ENCODE results near the gene NOP53. TPM values are rescaled to one million over a fixed set of nuclear protein-coding genes. Genes with fewer than 3 reads are reported as not detected.

NOP53 gene
- total and polyA plus RNA-seq, 9 of the 15 experiments (the other 6 are each of a cell fraction or from before 2014, with no cell fraction given): 6.5 to 274 (median 145) TPM

- intact Hi-C loops (cut with micrococcal nuclease): no loop called here
- Histone ChIP-seq H3K9me1 (ENCODE audit: control insufficient read depth, insufficient read depth, low read length) (no peaks in the 10 kb centered on the region), H3K27ac (ENCODE audit: extremely low read depth, low read depth, low read length) (no peak overlapping the region), H3K9me3 (replicated peaks; ENCODE audit: control insufficient read depth, insufficient read depth, low read depth, low read length) (peaks cover 8% of the 10 kb centered on the region; the same call in 1 of the 2 replicates), H3K27me3 (ENCODE audit: control insufficient read depth in 2 of 2, insufficient read depth in 2 of 2, low read length in 2 of 2) (peaks cover under 1 to 2% of the 10 kb centered on the region in 2 experiments; a peak in 4 of 5 replicates), H3K4me2 (ENCODE audit: insufficient read depth, low read length) (no peak overlapping the region), H3K79me2 (ENCODE audit: control insufficient read depth, insufficient read depth, low read length) (no peaks in the 10 kb centered on the region), H4K20me1 (replicated peaks; ENCODE audit: control insufficient read depth, insufficient read depth, low read length) (no peaks in the 10 kb centered on the region), H2AFZ (ENCODE audit: low read depth, low read length) (no peak overlapping the region), H3K4me3 (no peak overlapping the region), H3K9ac (ENCODE audit: insufficient read depth in 1 of 2, low read depth in 2 of 2, low read length in 2 of 2) (no peak overlapping the region), H3K36me3 (ENCODE audit: control insufficient read depth, insufficient read depth, low read length) (no peaks in the 10 kb centered on the region), H3K4me1 (replicated peaks in 1 of 2; ENCODE audit: control insufficient read depth in 2 of 2, insufficient read depth in 2 of 2, low read length in 2 of 2) (no peaks in the 10 kb centered on the region; a peak in 1 of 5 replicates)
- CTCF ChIA-PET (ENCODE audit: low intra/inter-chr PET ratio): no interaction called here
- 20% methylated on average over 1 of the region's 1 CpG for WGBS (ENCODE audit: insufficient coverage, low coverage, missing lambda C conversion rate)
- POLR2A ChIA-PET: no interaction called here
- no peak for DNase-seq (ENCODE audit: extremely low read depth in 1 of 4, low spot score in 3 of 4)
- FAIRE-seq: no peak
- no TSS peak for BruUV-seq (replicated peaks)
- ATAC-seq: no peak
- TF ChIP-seq ELF4 (CRISPR knock-in tag; IDR thresholded peaks at IDR 0.05): no peak
- 0 out of 2 replicates have a peak, but pooled peaks have one; percentile 21 for TF ChIP-seq SMARCA5 (IDR thresholded peaks at IDR 0.05)
- peak; percentile 99 for TF ChIP-seq ZNF146 (CRISPR knock-in tag; IDR thresholded peaks at IDR 0.05; ENCODE audit: unreplicated experiment)
- TF ChIP-seq, protein P1, sequence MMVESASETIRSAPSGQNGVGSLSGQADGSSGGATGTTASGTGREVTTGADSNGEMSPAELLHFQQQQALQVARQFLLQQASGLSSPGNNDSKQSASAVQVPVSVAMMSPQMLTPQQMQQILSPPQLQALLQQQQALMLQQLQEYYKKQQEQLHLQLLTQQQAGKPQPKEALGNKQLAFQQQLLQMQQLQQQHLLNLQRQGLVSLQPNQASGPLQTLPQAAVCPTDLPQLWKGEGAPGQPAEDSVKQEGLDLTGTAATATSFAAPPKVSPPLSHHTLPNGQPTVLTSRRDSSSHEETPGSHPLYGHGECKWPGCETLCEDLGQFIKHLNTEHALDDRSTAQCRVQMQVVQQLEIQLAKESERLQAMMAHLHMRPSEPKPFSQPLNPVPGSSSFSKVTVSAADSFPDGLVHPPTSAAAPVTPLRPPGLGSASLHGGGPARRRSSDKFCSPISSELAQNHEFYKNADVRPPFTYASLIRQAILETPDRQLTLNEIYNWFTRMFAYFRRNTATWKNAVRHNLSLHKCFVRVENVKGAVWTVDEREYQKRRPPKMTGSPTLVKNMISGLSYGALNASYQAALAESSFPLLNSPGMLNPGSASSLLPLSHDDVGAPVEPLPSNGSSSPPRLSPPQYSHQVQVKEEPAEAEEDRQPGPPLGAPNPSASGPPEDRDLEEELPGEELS (CRISPR knock-in tag; IDR thresholded peaks at IDR 0.05; ENCODE audit: borderline replicate concordance): no peak
- no peak for TF ChIP-seq STAT5B (CRISPR knock-in tag; IDR thresholded peaks at IDR 0.05)
- no peak for TF ChIP-seq KAT7 (CRISPR knock-in tag; IDR thresholded peaks at IDR 0.05; ENCODE audit: borderline replicate concordance)
- TF ChIP-seq RBM25 (IDR thresholded peaks at IDR 0.05; ENCODE audit: low read depth, low read length, severe bottlenecking): peak; percentile 93
- TF ChIP-seq, protein P2, sequence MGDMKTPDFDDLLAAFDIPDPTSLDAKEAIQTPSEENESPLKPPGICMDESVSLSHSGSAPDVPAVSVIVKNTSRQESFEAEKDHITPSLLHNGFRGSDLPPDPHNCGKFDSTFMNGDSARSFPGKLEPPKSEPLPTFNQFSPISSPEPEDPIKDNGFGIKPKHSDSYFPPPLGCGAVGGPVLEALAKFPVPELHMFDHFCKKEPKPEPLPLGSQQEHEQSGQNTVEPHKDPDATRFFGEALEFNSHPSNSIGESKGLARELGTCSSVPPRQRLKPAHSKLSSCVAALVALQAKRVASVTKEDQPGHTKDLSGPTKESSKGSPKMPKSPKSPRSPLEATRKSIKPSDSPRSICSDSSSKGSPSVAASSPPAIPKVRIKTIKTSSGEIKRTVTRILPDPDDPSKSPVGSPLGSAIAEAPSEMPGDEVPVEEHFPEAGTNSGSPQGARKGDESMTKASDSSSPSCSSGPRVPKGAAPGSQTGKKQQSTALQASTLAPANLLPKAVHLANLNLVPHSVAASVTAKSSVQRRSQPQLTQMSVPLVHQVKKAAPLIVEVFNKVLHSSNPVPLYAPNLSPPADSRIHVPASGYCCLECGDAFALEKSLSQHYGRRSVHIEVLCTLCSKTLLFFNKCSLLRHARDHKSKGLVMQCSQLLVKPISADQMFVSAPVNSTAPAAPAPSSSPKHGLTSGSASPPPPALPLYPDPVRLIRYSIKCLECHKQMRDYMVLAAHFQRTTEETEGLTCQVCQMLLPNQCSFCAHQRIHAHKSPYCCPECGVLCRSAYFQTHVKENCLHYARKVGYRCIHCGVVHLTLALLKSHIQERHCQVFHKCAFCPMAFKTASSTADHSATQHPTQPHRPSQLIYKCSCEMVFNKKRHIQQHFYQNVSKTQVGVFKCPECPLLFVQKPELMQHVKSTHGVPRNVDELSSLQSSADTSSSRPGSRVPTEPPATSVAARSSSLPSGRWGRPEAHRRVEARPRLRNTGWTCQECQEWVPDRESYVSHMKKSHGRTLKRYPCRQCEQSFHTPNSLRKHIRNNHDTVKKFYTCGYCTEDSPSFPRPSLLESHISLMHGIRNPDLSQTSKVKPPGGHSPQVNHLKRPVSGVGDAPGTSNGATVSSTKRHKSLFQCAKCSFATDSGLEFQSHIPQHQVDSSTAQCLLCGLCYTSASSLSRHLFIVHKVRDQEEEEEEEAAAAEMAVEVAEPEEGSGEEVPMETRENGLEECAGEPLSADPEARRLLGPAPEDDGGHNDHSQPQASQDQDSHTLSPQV (IDR thresholded peaks at IDR 0.05): no peak
- TF ChIP-seq BCOR (IDR thresholded peaks at IDR 0.05): peak; percentile 79
- 0 out of 2 replicates have a peak, but pooled peaks have one; percentile 39 for TF ChIP-seq ADNP (tag; IDR thresholded peaks at IDR 0.05)
- TF ChIP-seq TRIM28 (IDR thresholded peaks at IDR 0.05): peak; percentile 61; the same call in 1 of the 2 replicates
- TF ChIP-seq CBX3 (IDR thresholded peaks at IDR 0.05; ENCODE audit: borderline replicate concordance in 1 of 2, low read length in 2 of 2): peak in 1 of 2 experiments; percentile 52; a peak in 2 of 3 replicates
- TF ChIP-seq KDM1A (IDR thresholded peaks at IDR 0.05): peak in 1 of 2 experiments; percentile 47; a peak in 1 of 4 replicates
- in situ Hi-C loops (cut with MboI): no loop called here
Measured at GRCh38 chr19:47792616-47793015, 47.3 kb downstream of the NOP53 start.
